ENCODE data around the gene RPS5.

DNA sequence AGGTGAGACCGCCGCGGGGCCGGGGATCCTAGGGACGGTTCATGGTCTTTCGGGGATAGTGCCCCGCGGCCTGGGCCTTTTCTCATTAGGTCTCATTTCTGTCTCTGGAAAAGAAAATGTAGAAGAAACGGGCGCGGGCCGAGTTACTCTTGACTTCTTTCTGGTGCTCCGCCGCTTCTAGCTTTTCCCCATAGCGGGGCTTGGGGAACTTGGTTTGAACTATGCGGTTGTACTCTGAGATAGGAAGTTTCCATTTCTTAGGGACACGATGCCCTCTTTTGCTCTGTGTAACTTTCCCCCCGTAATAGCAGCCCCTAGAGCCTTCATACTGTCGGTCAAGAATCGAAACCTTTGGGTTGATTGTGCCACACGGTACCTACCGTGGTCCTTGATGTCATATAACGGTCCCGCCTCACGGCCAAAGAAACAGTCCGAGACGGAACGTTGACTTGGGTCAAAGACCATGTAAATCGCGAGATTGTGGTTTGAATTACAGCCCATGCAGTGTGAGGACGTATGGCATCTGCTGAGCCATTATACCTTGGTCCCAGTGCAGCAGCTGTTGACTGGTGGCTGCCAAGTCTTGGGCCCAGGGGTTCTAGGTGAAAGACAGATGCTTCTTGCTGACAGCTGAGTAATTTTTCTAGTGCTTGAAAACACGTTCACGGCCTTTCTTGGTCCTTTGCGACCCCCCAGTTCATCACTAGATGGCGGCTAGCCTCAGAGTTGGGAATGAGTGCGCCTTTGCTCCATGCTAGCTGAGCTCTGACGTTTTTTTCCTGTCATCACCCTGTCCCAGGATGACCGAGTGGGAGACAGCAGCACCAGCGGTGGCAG is 487 bp downstream of the RPS5 start:
- TF ChIP-seq, protein P1, sequence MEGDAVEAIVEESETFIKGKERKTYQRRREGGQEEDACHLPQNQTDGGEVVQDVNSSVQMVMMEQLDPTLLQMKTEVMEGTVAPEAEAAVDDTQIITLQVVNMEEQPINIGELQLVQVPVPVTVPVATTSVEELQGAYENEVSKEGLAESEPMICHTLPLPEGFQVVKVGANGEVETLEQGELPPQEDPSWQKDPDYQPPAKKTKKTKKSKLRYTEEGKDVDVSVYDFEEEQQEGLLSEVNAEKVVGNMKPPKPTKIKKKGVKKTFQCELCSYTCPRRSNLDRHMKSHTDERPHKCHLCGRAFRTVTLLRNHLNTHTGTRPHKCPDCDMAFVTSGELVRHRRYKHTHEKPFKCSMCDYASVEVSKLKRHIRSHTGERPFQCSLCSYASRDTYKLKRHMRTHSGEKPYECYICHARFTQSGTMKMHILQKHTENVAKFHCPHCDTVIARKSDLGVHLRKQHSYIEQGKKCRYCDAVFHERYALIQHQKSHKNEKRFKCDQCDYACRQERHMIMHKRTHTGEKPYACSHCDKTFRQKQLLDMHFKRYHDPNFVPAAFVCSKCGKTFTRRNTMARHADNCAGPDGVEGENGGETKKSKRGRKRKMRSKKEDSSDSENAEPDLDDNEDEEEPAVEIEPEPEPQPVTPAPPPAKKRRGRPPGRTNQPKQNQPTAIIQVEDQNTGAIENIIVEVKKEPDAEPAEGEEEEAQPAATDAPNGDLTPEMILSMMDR (IDR thresholded peaks at IDR 0.05), result no peak
- TF ChIP-seq POLR2A (IDR thresholded peaks at IDR 0.05), result no peak
